ENCODE measurements around the gene SHC3. TPM values are rescaled to one million over a fixed set of nuclear protein-coding genes. Genes with fewer than 3 reads are reported as not detected.

SHC3 gene
- total and polyA plus RNA-seq, 12 donors = 5.6 to 56.7 (median 20.9) TPM

- WGBS, 4 donors = 86 to 92% (median 88%) methylated on average over 3 of the region's 3 CpGs
- Histone ChIP-seq H3K36me3 (replicated peaks in 1 of 2) (no peaks in the 10 kb centered on the region), H3K9me3 (replicated peaks in 1 of 3) (no peaks in the 10 kb centered on the region), H3K27ac (no peak overlapping the region), H3K4me3 (no peak overlapping the region), H3K4me1 (replicated peaks in 1 of 2) (no peaks in the 10 kb centered on the region), H3K27me3 (no peaks in the 10 kb centered on the region)
- TF ChIP-seq CTCF (IDR thresholded peaks at IDR 0.05) = no peak
- no peak for TF ChIP-seq POLR2A (IDR thresholded peaks at IDR 0.05)
- DNase-seq = no peak
- intact Hi-C loops (cut with DNase I) = no loop called here
Measured at GRCh38 chr9:89116805-89117192, 61.8 kb downstream of the SHC3 start.

- intact Hi-C loops (cut with DNase I) = no loop called here
- Histone ChIP-seq H3K36me3 (replicated peaks in 1 of 2) (no peaks in the 10 kb centered on the region), H3K9me3 (replicated peaks in 1 of 3) (no peaks in the 10 kb centered on the region), H3K4me1 (replicated peaks in 1 of 2) (no peaks in the 10 kb centered on the region), H3K4me3 (no peak overlapping the region), H3K27me3 (no peaks in the 10 kb centered on the region), H3K27ac (no peak overlapping the region)
- DNase-seq = no peak
- WGBS, 4 donors = 93 to 94% (median 93%) methylated on average over 8 of the region's 8 CpGs
- no peak for TF ChIP-seq CTCF (IDR thresholded peaks at IDR 0.05)
- no peak for TF ChIP-seq POLR2A (IDR thresholded peaks at IDR 0.05)
Measured at GRCh38 chr9:89116064-89116804, 62.4 kb downstream of the SHC3 start.

- WGBS, 4 donors = 84 to 100% (median 91%) methylated on average over 1 of the region's 1 CpG
- Histone ChIP-seq H3K27me3 (no peaks in the 10 kb centered on the region), H3K4me1 (replicated peaks in 1 of 2) (no peaks in the 10 kb centered on the region), H3K36me3 (replicated peaks in 1 of 2) (no peaks in the 10 kb centered on the region), H3K9me3 (replicated peaks in 1 of 3) (no peaks in the 10 kb centered on the region), H3K27ac (no peak overlapping the region), H3K4me3 (no peak overlapping the region)
- intact Hi-C loops (cut with DNase I) = no loop called here
- TF ChIP-seq POLR2A (IDR thresholded peaks at IDR 0.05) = no peak
- TF ChIP-seq CTCF (IDR thresholded peaks at IDR 0.05) = no peak
- DNase-seq = no peak
Measured at GRCh38 chr9:89115426-89115825, 63.2 kb downstream of the SHC3 start.

GRCh38 chr9:89114741-89115140 is 63.9 kb downstream of the SHC3 start:
- Histone ChIP-seq H3K4me1 (replicated peaks in 1 of 2) (no peaks in the 10 kb centered on the region), H3K27me3 (no peaks in the 10 kb centered on the region), H3K4me3 (no peak overlapping the region), H3K27ac (no peak overlapping the region), H3K9me3 (replicated peaks in 1 of 3) (no peaks in the 10 kb centered on the region), H3K36me3 (replicated peaks in 1 of 2) (no peaks in the 10 kb centered on the region)
- no peak for DNase-seq
- intact Hi-C loops (cut with DNase I) = no loop called here
- no peak for TF ChIP-seq CTCF (IDR thresholded peaks at IDR 0.05)
- no peak for TF ChIP-seq POLR2A (IDR thresholded peaks at IDR 0.05)
- WGBS, 4 donors = 93 to 100% (median 97%) methylated on average over 4 of the region's 4 CpGs
